ENCODE results near the gene KAT7.

GRCh38 chr17:49873926-49874325 lies 85.4 kb downstream of the KAT7 start:
- TF ChIP-seq, protein P1, sequence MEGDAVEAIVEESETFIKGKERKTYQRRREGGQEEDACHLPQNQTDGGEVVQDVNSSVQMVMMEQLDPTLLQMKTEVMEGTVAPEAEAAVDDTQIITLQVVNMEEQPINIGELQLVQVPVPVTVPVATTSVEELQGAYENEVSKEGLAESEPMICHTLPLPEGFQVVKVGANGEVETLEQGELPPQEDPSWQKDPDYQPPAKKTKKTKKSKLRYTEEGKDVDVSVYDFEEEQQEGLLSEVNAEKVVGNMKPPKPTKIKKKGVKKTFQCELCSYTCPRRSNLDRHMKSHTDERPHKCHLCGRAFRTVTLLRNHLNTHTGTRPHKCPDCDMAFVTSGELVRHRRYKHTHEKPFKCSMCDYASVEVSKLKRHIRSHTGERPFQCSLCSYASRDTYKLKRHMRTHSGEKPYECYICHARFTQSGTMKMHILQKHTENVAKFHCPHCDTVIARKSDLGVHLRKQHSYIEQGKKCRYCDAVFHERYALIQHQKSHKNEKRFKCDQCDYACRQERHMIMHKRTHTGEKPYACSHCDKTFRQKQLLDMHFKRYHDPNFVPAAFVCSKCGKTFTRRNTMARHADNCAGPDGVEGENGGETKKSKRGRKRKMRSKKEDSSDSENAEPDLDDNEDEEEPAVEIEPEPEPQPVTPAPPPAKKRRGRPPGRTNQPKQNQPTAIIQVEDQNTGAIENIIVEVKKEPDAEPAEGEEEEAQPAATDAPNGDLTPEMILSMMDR (IDR thresholded peaks at IDR 0.05; ENCODE audit: poor library complexity, severe bottlenecking): no peak
- TF ChIP-seq EP300 (conservative IDR thresholded peaks at IDR 0.05; ENCODE audit: poor library complexity, severe bottlenecking): no peak
- TF ChIP-seq EZH2 (IDR thresholded peaks at IDR 0.05; ENCODE audit: borderline replicate concordance, insufficient read depth, low read length, poor library complexity, severe bottlenecking): no peak
- no peak for TF ChIP-seq RAD21 (conservative IDR thresholded peaks at IDR 0.05)
- TF ChIP-seq SMC3 (conservative IDR thresholded peaks at IDR 0.05; ENCODE audit: poor library complexity): no peak
- no peak for TF ChIP-seq TAF1 (IDR thresholded peaks at IDR 0.05; ENCODE audit: low read depth)
- TF ChIP-seq, protein P2, sequence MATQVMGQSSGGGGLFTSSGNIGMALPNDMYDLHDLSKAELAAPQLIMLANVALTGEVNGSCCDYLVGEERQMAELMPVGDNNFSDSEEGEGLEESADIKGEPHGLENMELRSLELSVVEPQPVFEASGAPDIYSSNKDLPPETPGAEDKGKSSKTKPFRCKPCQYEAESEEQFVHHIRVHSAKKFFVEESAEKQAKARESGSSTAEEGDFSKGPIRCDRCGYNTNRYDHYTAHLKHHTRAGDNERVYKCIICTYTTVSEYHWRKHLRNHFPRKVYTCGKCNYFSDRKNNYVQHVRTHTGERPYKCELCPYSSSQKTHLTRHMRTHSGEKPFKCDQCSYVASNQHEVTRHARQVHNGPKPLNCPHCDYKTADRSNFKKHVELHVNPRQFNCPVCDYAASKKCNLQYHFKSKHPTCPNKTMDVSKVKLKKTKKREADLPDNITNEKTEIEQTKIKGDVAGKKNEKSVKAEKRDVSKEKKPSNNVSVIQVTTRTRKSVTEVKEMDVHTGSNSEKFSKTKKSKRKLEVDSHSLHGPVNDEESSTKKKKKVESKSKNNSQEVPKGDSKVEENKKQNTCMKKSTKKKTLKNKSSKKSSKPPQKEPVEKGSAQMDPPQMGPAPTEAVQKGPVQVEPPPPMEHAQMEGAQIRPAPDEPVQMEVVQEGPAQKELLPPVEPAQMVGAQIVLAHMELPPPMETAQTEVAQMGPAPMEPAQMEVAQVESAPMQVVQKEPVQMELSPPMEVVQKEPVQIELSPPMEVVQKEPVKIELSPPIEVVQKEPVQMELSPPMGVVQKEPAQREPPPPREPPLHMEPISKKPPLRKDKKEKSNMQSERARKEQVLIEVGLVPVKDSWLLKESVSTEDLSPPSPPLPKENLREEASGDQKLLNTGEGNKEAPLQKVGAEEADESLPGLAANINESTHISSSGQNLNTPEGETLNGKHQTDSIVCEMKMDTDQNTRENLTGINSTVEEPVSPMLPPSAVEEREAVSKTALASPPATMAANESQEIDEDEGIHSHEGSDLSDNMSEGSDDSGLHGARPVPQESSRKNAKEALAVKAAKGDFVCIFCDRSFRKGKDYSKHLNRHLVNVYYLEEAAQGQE (IDR thresholded peaks at IDR 0.05; ENCODE audit: borderline replicate concordance): no peak
